Measurements from ENCODE around the gene SLC31A2.

- TF ChIP-seq REST (IDR thresholded peaks at IDR 0.05; ENCODE audit: unreplicated experiment) (no peak), POLR2AphosphoS5 (IDR thresholded peaks at IDR 0.05; ENCODE audit: low read depth) (no peak), CTCF (conservative IDR thresholded peaks at IDR 0.05; ENCODE audit: low read depth in 2 of 2) (no peak), EZH2 (IDR thresholded peaks at IDR 0.05; ENCODE audit: low read depth, unreplicated experiment) (no peak), CREB1 (CRISPR knock-in tag; IDR thresholded peaks at IDR 0.05; ENCODE audit: low read depth) (no peak), NANOG (IDR thresholded peaks at IDR 0.05; ENCODE audit: borderline replicate concordance) (no peak), EZH2phosphoT487 (IDR thresholded peaks at IDR 0.05; ENCODE audit: unreplicated experiment) (no peak), STAT1 (IDR thresholded peaks at IDR 0.05; ENCODE audit: unreplicated experiment) (no peak), JUNB (IDR thresholded peaks at IDR 0.05; ENCODE audit: unreplicated experiment) (no peak), ZNF331 (CRISPR knock-in tag; IDR thresholded peaks at IDR 0.05; ENCODE audit: low read depth) (no peak), ZNF114 (CRISPR knock-in tag; IDR thresholded peaks at IDR 0.05) (no peak)
- TF ChIP-seq, protein P1, sequence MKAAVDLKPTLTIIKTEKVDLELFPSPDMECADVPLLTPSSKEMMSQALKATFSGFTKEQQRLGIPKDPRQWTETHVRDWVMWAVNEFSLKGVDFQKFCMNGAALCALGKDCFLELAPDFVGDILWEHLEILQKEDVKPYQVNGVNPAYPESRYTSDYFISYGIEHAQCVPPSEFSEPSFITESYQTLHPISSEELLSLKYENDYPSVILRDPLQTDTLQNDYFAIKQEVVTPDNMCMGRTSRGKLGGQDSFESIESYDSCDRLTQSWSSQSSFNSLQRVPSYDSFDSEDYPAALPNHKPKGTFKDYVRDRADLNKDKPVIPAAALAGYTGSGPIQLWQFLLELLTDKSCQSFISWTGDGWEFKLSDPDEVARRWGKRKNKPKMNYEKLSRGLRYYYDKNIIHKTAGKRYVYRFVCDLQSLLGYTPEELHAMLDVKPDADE (IDR thresholded peaks at IDR 0.05) = no peak
- TF ChIP-seq, protein P2, sequence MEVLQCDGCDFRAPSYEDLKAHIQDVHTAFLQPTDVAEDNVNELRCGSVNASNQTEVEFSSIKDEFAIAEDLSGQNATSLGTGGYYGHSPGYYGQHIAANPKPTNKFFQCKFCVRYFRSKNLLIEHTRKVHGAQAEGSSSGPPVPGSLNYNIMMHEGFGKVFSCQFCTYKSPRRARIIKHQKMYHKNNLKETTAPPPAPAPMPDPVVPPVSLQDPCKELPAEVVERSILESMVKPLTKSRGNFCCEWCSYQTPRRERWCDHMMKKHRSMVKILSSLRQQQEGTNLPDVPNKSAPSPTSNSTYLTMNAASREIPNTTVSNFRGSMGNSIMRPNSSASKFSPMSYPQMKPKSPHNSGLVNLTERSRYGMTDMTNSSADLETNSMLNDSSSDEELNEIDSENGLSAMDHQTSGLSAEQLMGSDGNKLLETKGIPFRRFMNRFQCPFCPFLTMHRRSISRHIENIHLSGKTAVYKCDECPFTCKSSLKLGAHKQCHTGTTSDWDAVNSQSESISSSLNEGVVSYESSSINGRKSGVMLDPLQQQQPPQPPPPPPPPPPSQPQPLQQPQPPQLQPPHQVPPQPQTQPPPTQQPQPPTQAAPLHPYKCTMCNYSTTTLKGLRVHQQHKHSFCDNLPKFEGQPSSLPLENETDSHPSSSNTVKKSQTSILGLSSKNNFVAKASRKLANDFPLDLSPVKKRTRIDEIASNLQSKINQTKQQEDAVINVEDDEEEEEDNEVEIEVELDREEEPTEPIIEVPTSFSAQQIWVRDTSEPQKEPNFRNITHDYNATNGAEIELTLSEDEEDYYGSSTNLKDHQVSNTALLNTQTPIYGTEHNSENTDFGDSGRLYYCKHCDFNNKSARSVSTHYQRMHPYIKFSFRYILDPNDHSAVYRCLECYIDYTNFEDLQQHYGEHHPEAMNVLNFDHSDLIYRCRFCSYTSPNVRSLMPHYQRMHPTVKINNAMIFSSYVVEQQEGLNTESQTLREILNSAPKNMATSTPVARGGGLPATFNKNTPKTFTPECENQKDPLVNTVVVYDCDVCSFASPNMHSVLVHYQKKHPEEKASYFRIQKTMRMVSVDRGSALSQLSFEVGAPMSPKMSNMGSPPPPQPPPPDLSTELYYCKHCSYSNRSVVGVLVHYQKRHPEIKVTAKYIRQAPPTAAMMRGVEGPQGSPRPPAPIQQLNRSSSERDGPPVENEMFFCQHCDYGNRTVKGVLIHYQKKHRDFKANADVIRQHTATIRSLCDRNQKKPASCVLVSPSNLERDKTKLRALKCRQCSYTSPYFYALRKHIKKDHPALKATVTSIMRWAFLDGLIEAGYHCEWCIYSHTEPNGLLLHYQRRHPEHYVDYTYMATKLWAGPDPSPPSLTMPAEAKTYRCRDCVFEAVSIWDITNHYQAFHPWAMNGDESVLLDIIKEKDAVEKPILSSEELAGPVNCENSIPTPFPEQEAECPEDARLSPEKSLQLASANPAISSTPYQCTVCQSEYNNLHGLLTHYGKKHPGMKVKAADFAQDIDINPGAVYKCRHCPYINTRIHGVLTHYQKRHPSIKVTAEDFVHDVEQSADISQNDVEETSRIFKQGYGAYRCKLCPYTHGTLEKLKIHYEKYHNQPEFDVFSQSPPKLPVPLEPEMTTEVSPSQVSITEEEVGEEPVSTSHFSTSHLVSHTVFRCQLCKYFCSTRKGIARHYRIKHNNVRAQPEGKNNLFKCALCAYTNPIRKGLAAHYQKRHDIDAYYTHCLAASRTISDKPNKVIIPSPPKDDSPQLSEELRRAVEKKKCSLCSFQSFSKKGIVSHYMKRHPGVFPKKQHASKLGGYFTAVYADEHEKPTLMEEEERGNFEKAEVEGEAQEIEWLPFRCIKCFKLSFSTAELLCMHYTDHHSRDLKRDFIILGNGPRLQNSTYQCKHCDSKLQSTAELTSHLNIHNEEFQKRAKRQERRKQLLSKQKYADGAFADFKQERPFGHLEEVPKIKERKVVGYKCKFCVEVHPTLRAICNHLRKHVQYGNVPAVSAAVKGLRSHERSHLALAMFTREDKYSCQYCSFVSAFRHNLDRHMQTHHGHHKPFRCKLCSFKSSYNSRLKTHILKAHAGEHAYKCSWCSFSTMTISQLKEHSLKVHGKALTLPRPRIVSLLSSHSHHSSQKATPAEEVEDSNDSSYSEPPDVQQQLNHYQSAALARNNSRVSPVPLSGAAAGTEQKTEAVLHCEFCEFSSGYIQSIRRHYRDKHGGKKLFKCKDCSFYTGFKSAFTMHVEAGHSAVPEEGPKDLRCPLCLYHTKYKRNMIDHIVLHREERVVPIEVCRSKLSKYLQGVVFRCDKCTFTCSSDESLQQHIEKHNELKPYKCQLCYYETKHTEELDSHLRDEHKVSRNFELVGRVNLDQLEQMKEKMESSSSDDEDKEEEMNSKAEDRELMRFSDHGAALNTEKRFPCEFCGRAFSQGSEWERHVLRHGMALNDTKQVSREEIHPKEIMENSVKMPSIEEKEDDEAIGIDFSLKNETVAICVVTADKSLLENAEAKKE (CRISPR knock-in tag; IDR thresholded peaks at IDR 0.05) = no peak
Observed at GRCh38 chr9:113192455-113192854, 41.6 kb downstream of the SLC31A2 start.
